Ectodermal cell (in vitro differentiated cells): Measurements from ENCODE around the gene GHITM.

Source experiments
- H3K27ac ChIP-seq: 2 replicates; pipeline ENCODE4 v1.7.0; 2013; ENCODE audit warnings: mild to moderate bottlenecking, low read depth, low read length; ENCODE audit not compliant: insufficient read depth, poor library complexity, severe bottlenecking
- H3K27me3 ChIP-seq: 2 replicates; pipeline ENCODE4 v1.7.0; 2013; ENCODE audit warnings: mild to moderate bottlenecking, low read length; ENCODE audit not compliant: insufficient read depth, control insufficient read depth, poor library complexity, severe bottlenecking
- H3K36me3 ChIP-seq: one replicate; pipeline ENCODE4 v1.7.0; 2013; ENCODE audit warnings: low read length; ENCODE audit not compliant: control insufficient read depth, insufficient read depth
- H3K4me1 ChIP-seq: one replicate; pipeline ENCODE4 v1.7.0; 2013; ENCODE audit warnings: low read length; ENCODE audit not compliant: control insufficient read depth, insufficient read depth
- H3K4me3 ChIP-seq: 2 replicates; pipeline ENCODE4 v1.7.0; 2013; ENCODE audit warnings: low read depth, low read length, control low read depth; ENCODE audit not compliant: insufficient read depth
- H3K9me3 ChIP-seq: 2 replicates; pipeline ENCODE4 v1.7.0; 2013; ENCODE audit warnings: mild to moderate bottlenecking, low read length, moderate library complexity; ENCODE audit not compliant: control insufficient read depth
- WGBS, 2 experiments: methylation state at CpG; one replicate each; pipeline ENCODE4 v1.1.7; 2013; ENCODE audit warnings: missing lambda C conversion rate in 2 of 2; 5-methylcytosine and 5-hydroxymethylcytosine counted together

Gene GHITM

DNA sequence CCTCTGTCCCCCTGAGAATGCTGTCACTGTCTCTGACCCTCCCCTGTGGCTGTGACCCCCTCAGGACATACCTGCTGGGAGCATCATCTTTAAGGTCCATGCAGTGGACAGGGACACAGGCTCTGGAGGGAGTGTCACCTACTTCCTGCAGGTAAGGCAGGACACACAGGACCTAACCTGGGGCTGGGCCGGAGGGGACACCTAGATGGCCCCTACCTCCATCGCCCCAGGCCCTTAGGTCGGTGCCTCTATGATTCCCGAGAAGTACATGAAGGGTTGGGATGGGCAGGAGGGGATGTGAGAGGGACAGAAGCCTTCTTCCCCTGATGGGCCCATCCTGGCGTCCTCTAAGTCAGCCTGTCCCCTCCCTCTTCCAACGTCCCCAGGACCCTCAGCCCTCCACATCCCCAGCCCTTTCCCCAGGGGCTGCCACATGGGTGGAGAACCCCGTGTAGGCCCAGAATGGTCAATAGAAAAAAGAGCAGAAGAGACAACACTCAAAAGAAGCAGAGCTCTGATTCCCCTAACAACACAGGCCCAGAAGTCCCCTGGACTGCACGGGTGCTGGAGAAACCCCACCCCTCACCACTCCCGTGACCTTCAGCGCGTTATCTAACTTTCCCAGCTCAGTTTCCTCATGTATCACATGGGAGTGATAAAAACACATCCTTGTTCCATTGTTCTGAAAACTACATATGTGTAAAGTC lies 61.4 kb downstream of the GHITM start:
- Histone ChIP-seq H3K27me3 (peaks cover 33% of the 10 kb centered on the region), H3K4me1 (peaks cover 5% of the 10 kb centered on the region), H3K9me3 (no peaks in the 10 kb centered on the region), H3K36me3 (no peaks in the 10 kb centered on the region), H3K27ac (no peak overlapping the region), H3K4me3 (no peak overlapping the region)
- 91 to 93% methylated on average over 11 of the region's 11 CpGs for WGBS, 2 experiments

DNA sequence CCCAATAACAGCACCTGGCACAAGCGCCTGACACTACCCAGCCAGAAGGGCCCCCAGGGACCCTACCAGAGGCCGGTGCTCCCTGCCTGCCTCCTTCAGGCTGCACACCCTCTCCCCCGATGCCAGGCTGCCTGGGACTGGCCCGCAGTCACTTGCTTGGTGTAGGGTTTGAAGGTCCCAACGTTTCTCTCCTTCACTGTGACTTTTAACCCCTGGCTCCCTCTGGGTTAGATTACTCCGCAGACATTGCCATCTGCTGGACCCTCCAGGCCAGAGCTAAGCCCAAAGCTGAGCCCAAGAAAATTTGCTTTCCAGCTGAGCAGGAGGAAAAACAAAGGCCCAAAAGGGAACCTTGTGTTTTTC lies 61.9 kb downstream of the GHITM start:
- no peak overlapping the region for H3K27ac ChIP-seq
- no peaks in the 10 kb centered on the region for H3K36me3 ChIP-seq
- no peak overlapping the region for H3K4me3 ChIP-seq
- H3K4me1 ChIP-seq = peaks cover 5% of the 10 kb centered on the region
- H3K27me3 ChIP-seq = peaks cover 28% of the 10 kb centered on the region
- no peaks in the 10 kb centered on the region for H3K9me3 ChIP-seq
- WGBS, 2 experiments = 63 to 68% methylated on average over 6 of the region's 6 CpGs

DNA sequence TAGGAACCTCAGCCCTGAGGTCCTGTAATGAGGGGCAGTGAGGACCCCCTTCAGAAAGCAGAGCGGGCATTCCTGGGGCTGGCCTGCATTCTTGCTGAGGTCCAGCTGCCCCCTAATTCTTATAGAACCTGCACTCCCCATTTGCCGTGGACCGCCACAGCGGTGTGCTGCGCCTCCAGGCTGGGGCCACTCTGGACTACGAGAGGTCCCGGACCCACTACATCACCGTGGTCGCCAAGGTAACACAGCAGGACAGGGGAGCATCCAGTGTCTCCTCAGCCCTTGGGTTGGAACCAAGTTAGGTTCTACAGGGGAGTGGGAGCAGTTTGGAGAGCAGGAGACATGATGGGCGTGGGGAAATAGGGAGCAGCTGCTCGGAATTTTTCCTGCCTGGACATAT lies 62.4 kb downstream of the GHITM start:
- H3K27ac ChIP-seq = no peak overlapping the region
- 94 to 96% methylated on average over 11 of the region's 11 CpGs for WGBS, 2 experiments
- H3K4me1 ChIP-seq = peaks cover 5% of the 10 kb centered on the region
- H3K36me3 ChIP-seq = no peaks in the 10 kb centered on the region
- H3K4me3 ChIP-seq = no peak overlapping the region
- peaks cover 23% of the 10 kb centered on the region for H3K27me3 ChIP-seq
- no peaks in the 10 kb centered on the region for H3K9me3 ChIP-seq

DNA sequence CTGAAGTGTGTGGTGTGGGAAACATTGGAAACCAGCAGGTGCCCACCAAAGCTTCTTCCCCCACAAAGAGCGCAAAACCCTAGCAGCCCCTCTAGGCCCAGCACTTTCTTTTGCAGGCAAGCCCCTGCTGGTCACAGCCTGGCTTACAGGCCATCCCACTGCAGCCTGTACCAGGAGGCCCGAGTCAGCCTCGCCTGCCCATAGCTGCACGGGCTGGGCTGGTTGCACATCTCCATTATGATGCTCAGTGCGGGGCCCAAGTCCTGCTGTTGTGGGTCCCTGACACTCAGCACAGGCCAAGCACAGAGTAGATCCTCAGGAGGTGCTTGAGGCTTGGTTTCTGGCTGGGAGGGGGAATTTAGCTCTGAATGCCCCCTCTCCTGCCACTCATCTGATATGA lies 63.0 kb downstream of the GHITM start:
- H3K27ac ChIP-seq = no peak overlapping the region
- H3K36me3 ChIP-seq = no peaks in the 10 kb centered on the region

More for the DNA sequence above, 63.0 kb downstream of the GHITM start:
- Histone ChIP-seq H3K4me3 (no peak overlapping the region), H3K4me1 (peaks cover 5% of the 10 kb centered on the region), H3K27me3 (peaks cover 17% of the 10 kb centered on the region), H3K9me3 (no peaks in the 10 kb centered on the region)
- 85 to 89% methylated on average over 5 of the region's 5 CpGs for WGBS, 2 experiments
